ENCODE measurements around the gene TMPRSS12. TPM values are rescaled to one million over a fixed set of nuclear protein-coding genes. Genes with fewer than 3 reads are reported as not detected.
"Not testable (repeated sequence)": the region's sequence is repeated elsewhere in the genome, so short reads cannot be mapped to it uniquely, and the experiment has no call there.

Gene TMPRSS12
- total and polyA plus RNA-seq, 2 donors (not counting 1 experiment from before 2014, with no cell fraction given), result not detected

DNA sequence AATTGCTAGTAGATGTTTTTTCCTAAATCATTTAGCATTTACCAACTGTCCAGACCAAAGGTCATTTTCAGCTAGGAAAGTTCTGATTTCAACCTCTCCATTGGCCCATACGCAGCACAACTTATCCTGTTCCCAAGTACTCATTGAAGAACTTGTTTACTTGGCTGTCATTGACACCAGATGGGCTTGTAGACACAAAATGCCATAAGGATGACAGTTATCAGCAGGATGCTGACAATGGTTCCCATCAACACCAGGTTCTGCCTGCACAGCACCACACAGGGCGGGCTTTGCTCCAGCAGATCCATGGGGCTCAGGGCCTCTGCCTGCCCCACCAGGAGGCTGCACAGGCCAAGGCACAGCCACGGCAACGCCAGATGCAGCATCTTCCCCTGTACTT, 36.5 kb upstream of the TMPRSS12 start:
- peak in 1 of 2 donors; percentile 23 for DNase-seq (ENCODE audit: low read depth in 2 of 2)
- Histone ChIP-seq H3K9ac (ENCODE audit: insufficient read depth, low read length) (no peak overlapping the region), H4K20me1 (ENCODE audit: control insufficient read depth, extremely low read depth, insufficient read depth, low read length) (no peaks in the 10 kb centered on the region), H3K4me2 (ENCODE audit: extremely low read depth, insufficient read depth, low read length) (no peak overlapping the region), H3K36me3 (ENCODE audit: control insufficient read depth, insufficient read depth, low read length) (peaks cover 2% of the 10 kb centered on the region), H2AFZ (ENCODE audit: low read length) (no peak overlapping the region), H3K4me3 (replicated peaks in 1 of 4; ENCODE audit: control extremely low read depth in 1 of 4, insufficient read depth in 1 of 4, low read depth in 3 of 4, low read length in 4 of 4) (no peak overlapping the region), H3K79me2 (ENCODE audit: control insufficient read depth, insufficient read depth, low read length) (no peaks in the 10 kb centered on the region), H3K27me3 (ENCODE audit: control insufficient read depth, insufficient read depth, low read length) (no peaks in the 10 kb centered on the region), H3K27ac (ENCODE audit: insufficient read depth, low read length) (no peak overlapping the region), H3K4me1 (ENCODE audit: control insufficient read depth, extremely low read depth, insufficient read depth, low read length) (no peaks in the 10 kb centered on the region), H3K9me3 (ENCODE audit: control insufficient read depth, insufficient read depth, low read depth, low read length) (no peaks in the 10 kb centered on the region)
- no peak for TF ChIP-seq EZH2 (IDR thresholded peaks at IDR 0.05; ENCODE audit: low read length, missing control alignments)
- TF ChIP-seq, protein P1, sequence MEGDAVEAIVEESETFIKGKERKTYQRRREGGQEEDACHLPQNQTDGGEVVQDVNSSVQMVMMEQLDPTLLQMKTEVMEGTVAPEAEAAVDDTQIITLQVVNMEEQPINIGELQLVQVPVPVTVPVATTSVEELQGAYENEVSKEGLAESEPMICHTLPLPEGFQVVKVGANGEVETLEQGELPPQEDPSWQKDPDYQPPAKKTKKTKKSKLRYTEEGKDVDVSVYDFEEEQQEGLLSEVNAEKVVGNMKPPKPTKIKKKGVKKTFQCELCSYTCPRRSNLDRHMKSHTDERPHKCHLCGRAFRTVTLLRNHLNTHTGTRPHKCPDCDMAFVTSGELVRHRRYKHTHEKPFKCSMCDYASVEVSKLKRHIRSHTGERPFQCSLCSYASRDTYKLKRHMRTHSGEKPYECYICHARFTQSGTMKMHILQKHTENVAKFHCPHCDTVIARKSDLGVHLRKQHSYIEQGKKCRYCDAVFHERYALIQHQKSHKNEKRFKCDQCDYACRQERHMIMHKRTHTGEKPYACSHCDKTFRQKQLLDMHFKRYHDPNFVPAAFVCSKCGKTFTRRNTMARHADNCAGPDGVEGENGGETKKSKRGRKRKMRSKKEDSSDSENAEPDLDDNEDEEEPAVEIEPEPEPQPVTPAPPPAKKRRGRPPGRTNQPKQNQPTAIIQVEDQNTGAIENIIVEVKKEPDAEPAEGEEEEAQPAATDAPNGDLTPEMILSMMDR (conservative IDR thresholded peaks at IDR 0.05 in 1 of 2, IDR thresholded peaks at IDR 0.05 in 1 of 2; ENCODE audit: low read depth in 1 of 2, low read length in 2 of 2), result no peak

DNA sequence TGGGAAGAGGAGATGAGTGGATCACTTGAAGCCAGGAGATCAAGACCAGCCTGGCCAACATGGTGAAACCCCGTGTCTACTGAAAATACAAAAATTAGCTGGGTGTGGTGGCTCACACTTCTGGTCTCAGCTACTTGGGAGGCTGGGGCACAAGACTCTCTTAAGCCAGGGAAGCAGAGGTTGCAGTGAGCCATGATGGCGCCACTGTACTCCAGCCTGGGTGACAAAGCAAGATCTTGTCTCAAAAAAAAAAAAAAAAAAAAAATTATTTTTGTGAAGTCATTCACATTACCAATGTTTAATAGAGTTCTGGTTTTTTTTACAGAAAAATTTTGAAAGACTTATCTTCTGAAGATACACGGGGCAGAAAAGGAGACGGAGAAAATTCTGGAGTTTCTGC, 33.6 kb upstream of the TMPRSS12 start:
- H3K4me2 ChIP-seq (ENCODE audit: extremely low read depth, insufficient read depth, low read length); H3K79me2 ChIP-seq (ENCODE audit: control insufficient read depth, insufficient read depth, low read length); H3K9me3 ChIP-seq (ENCODE audit: control insufficient read depth, insufficient read depth, low read depth, low read length); H4K20me1 ChIP-seq (ENCODE audit: control insufficient read depth, extremely low read depth, insufficient read depth, low read length); H3K4me3 ChIP-seq (replicated peaks in 1 of 4; ENCODE audit: control extremely low read depth in 1 of 4, insufficient read depth in 1 of 4, low read depth in 3 of 4, low read length in 4 of 4); H3K27ac ChIP-seq (ENCODE audit: insufficient read depth, low read length); H3K36me3 ChIP-seq (ENCODE audit: control insufficient read depth, insufficient read depth, low read length); H3K9ac ChIP-seq (ENCODE audit: insufficient read depth, low read length); DNase-seq (ENCODE audit: low read depth in 2 of 2); H3K27me3 ChIP-seq (ENCODE audit: control insufficient read depth, insufficient read depth, low read length); H3K4me1 ChIP-seq (ENCODE audit: control insufficient read depth, extremely low read depth, insufficient read depth, low read length); H2AFZ ChIP-seq (ENCODE audit: low read length): not testable (repeated sequence)

DNA sequence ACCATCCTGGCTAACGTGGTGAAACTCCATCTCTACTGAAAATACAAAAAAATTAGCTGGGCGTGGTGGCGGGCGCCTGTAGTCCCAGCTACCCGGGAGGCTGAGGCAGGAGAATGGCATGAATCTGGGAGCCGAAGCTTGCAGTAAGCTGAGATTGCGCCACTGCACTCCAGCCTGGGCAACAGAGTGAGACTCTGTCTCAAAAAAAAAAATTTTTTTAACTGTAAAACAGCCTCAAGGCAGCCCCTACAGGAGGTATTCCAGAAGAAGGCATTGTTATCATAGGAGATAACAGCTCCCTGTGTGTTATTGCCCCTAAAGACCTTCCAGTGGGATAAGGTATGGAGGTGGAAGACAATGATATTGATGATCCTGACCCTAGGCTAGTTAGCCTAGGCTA, 27.8 kb upstream of the TMPRSS12 start:
- H3K9me3 ChIP-seq (ENCODE audit: control insufficient read depth, insufficient read depth, low read depth, low read length); H4K20me1 ChIP-seq (ENCODE audit: control insufficient read depth, extremely low read depth, insufficient read depth, low read length); H3K79me2 ChIP-seq (ENCODE audit: control insufficient read depth, insufficient read depth, low read length); H3K9ac ChIP-seq (ENCODE audit: insufficient read depth, low read length); H3K4me1 ChIP-seq (ENCODE audit: control insufficient read depth, extremely low read depth, insufficient read depth, low read length); H3K27ac ChIP-seq (ENCODE audit: insufficient read depth, low read length); DNase-seq (ENCODE audit: low read depth in 2 of 2); H3K4me3 ChIP-seq (replicated peaks in 1 of 4; ENCODE audit: control extremely low read depth in 1 of 4, insufficient read depth in 1 of 4, low read depth in 3 of 4, low read length in 4 of 4); H3K27me3 ChIP-seq (ENCODE audit: control insufficient read depth, insufficient read depth, low read length); H3K4me2 ChIP-seq (ENCODE audit: extremely low read depth, insufficient read depth, low read length); H2AFZ ChIP-seq (ENCODE audit: low read length); H3K36me3 ChIP-seq (ENCODE audit: control insufficient read depth, insufficient read depth, low read length): not testable (repeated sequence)

DNA sequence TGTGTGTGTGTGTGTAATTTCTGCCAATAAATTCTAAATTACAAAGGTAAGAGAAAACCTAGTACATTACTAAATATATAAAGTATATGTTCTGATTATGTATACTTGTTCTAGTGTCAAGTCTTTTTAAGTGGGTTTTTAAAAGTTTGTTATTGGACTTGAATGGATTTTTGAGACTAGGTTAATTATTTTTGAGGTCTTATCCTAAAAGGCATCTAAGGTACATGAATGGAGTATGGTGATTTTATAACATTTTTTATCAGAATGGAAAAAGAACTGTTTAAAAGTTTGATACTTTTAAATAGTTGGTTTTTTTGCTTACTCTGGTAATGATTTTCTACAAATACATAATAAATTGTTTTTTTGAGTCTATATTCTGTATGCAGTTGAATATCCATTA, 22.5 kb upstream of the TMPRSS12 start:
- no peaks in the 10 kb centered on the region for H3K27me3 ChIP-seq (ENCODE audit: control insufficient read depth, insufficient read depth, low read length)

More for the DNA sequence above, 22.5 kb upstream of the TMPRSS12 start:
- DNase-seq (ENCODE audit: low read depth in 2 of 2), result no peak
- TF ChIP-seq, protein P1 (conservative IDR thresholded peaks at IDR 0.05 in 1 of 2, IDR thresholded peaks at IDR 0.05 in 1 of 2; ENCODE audit: low read depth in 1 of 2, low read length in 2 of 2), result no peak
- TF ChIP-seq EZH2 (IDR thresholded peaks at IDR 0.05; ENCODE audit: low read length, missing control alignments), result no peak
- Histone ChIP-seq H2AFZ (ENCODE audit: low read length) (no peak overlapping the region), H4K20me1 (ENCODE audit: control insufficient read depth, extremely low read depth, insufficient read depth, low read length) (no peaks in the 10 kb centered on the region), H3K4me3 (replicated peaks in 1 of 4; ENCODE audit: control extremely low read depth in 1 of 4, insufficient read depth in 1 of 4, low read depth in 3 of 4, low read length in 4 of 4) (no peak overlapping the region), H3K79me2 (ENCODE audit: control insufficient read depth, insufficient read depth, low read length) (no peaks in the 10 kb centered on the region), H3K36me3 (ENCODE audit: control insufficient read depth, insufficient read depth, low read length) (peaks cover 3% of the 10 kb centered on the region), H3K27ac (ENCODE audit: insufficient read depth, low read length) (no peak overlapping the region), H3K4me2 (ENCODE audit: extremely low read depth, insufficient read depth, low read length) (no peak overlapping the region), H3K4me1 (ENCODE audit: control insufficient read depth, extremely low read depth, insufficient read depth, low read length) (no peaks in the 10 kb centered on the region), H3K9me3 (ENCODE audit: control insufficient read depth, insufficient read depth, low read depth, low read length) (no peaks in the 10 kb centered on the region), H3K9ac (ENCODE audit: insufficient read depth, low read length) (no peak overlapping the region)
